Measurements from ENCODE around the gene ADCY4. TPM values are rescaled to one million over a fixed set of nuclear protein-coding genes. Genes with fewer than 3 reads are reported as not detected.

Gene ADCY4
- total RNA-seq, 4 donors from 2014 or later: 3.1 to 23.1 (median 11.7) TPM

- 49 to 58% methylated on average over 12 of the region's 12 CpGs for WGBS, 2 donors
- H3K4me3 ChIP-seq: peak overlapping the region in 1 of 4 donors; percentile 2
- no peaks in the 10 kb centered on the region for H3K27me3 ChIP-seq
- intact Hi-C loops (cut with DNase I): no loop called here
- H3K36me3 ChIP-seq: peaks cover 10 to 64% (median 12%) of the 10 kb centered on the region in 3 donors
- DNase-seq: no peak
- peak overlapping the region; percentile 55 to 97 (median 78) for H3K27ac ChIP-seq
- H3K4me1 ChIP-seq: peaks cover 20 to 52% (median 25%) of the 10 kb centered on the region in 3 donors
- no peak for TF ChIP-seq POLR2A (IDR thresholded peaks at IDR 0.05)
- TF ChIP-seq, protein P1, sequence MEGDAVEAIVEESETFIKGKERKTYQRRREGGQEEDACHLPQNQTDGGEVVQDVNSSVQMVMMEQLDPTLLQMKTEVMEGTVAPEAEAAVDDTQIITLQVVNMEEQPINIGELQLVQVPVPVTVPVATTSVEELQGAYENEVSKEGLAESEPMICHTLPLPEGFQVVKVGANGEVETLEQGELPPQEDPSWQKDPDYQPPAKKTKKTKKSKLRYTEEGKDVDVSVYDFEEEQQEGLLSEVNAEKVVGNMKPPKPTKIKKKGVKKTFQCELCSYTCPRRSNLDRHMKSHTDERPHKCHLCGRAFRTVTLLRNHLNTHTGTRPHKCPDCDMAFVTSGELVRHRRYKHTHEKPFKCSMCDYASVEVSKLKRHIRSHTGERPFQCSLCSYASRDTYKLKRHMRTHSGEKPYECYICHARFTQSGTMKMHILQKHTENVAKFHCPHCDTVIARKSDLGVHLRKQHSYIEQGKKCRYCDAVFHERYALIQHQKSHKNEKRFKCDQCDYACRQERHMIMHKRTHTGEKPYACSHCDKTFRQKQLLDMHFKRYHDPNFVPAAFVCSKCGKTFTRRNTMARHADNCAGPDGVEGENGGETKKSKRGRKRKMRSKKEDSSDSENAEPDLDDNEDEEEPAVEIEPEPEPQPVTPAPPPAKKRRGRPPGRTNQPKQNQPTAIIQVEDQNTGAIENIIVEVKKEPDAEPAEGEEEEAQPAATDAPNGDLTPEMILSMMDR (IDR thresholded peaks at IDR 0.05): peak; percentile 67 to 87 (median 70)
- no peaks in the 10 kb centered on the region for H3K9me3 ChIP-seq
Observed at GRCh38 chr14:24296341-24297157, 38.3 kb downstream of the ADCY4 start.

DNA sequence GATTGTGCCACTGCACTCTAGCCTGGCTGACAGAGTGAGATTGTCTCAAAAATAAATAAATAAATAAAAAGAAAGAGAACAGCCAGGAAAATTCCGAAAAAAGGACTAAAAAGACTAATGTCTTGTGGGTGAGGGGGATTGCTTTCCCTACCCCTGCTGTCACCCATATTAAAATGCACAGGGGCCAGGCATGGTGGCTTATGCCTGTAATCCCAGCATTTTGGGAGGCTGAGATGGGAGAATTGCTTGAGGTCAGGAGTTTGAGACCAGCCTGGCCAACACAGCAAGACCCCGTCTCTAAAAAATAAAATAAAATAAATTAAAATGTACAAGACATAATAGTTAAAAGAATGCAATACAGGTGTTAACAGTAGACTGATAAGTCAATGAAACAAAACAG, 41.3 kb downstream of the ADCY4 start:
- Histone ChIP-seq H3K4me1 (peaks cover 3 to 25% (median 10%) of the 10 kb centered on the region in 3 donors), H3K27me3 (no peaks in the 10 kb centered on the region), H3K36me3 (peaks cover 24 to 85% (median 27%) of the 10 kb centered on the region in 3 donors), H3K27ac (no peak overlapping the region), H3K9me3 (no peaks in the 10 kb centered on the region), H3K4me3 (no peak overlapping the region)
- intact Hi-C loops (cut with DNase I): no loop called here
- TF ChIP-seq POLR2A (IDR thresholded peaks at IDR 0.05): no peak
- TF ChIP-seq, protein P1 (IDR thresholded peaks at IDR 0.05): no peak
- WGBS, 2 donors: 87 to 98% methylated on average over 2 of the region's 2 CpGs
- DNase-seq: no peak

DNA sequence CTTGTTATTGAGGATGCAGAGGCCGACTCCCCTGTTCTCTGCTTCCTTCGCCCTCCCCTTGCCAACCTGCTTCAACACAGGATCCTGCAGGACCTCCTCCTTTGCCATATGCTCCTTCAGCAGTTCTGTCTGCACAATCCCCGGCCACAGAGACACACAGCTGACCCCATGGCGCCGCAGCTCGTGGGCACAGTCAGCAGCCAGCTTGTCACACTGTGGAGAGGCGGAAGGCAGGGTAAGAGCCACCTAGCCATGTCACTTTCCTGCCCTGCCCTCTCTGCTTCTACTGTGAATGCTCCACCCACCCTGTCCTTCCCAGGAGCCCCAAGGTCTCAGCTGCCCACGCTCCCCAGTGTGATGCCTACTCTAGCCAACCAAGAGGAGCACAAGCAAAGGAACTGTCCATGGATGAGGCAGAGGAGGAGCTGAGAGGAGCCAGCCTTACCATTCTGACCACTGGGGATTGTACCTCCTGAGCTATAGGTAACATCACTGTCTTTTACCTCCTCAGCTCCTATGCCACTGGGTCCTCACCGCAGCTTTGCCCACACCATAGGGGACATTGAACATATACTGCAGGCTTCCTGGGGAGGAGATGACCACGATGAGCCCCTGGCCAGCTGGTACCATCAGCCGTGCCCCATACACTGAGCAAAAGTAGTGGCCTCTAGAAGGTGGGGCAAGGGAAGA, 42.6 kb downstream of the ADCY4 start:
- H3K4me1 ChIP-seq: peaks cover 0 to 15% (median 8%) of the 10 kb centered on the region in 3 donors
- intact Hi-C loops (cut with DNase I): no loop called here
- 90 to 92% methylated on average over 5 to 8 of the region's 11 CpGs for WGBS, 2 donors
- peaks cover 24 to 87% (median 27%) of the 10 kb centered on the region in 3 donors for H3K36me3 ChIP-seq
- no peaks in the 10 kb centered on the region for H3K9me3 ChIP-seq
- DNase-seq: no peak
- H3K4me3 ChIP-seq: no peak overlapping the region
- TF ChIP-seq, protein P1 (IDR thresholded peaks at IDR 0.05): no peak
- TF ChIP-seq POLR2A (IDR thresholded peaks at IDR 0.05): no peak
- no peak overlapping the region for H3K27ac ChIP-seq
- H3K27me3 ChIP-seq: no peaks in the 10 kb centered on the region

GRCh38 chr14:24291446-24292117, 43.3 kb downstream of the ADCY4 start:
- TF ChIP-seq POLR2A (IDR thresholded peaks at IDR 0.05): no peak
- TF ChIP-seq, protein P1 (IDR thresholded peaks at IDR 0.05): no peak
- Histone ChIP-seq H3K4me1 (peaks cover 0 to 15% (median under 1%) of the 10 kb centered on the region in 3 donors), H3K27me3 (no peaks in the 10 kb centered on the region), H3K27ac (no peak overlapping the region), H3K36me3 (peaks cover 22 to 83% (median 24%) of the 10 kb centered on the region in 3 donors), H3K4me3 (no peak overlapping the region), H3K9me3 (no peaks in the 10 kb centered on the region)
- 85% methylated on average over 3 of the region's 3 CpGs; no CpG with 5 or more reads in 1 of the 2 donors for WGBS, 2 donors
- intact Hi-C loops (cut with DNase I): no loop called here
- DNase-seq: no peak

Data from esophagus squamous epithelium (tissue), 5 donors.